ENCODE results near the gene NOP53. TPM values are rescaled to one million over a fixed set of nuclear protein-coding genes. Genes with fewer than 3 reads are reported as not detected.
A peak's percentile ranks its signal among the peaks of the same experiment; 100 is the strongest.
"Not testable (repeated sequence)": the region's sequence is repeated elsewhere in the genome, so short reads cannot be mapped to it uniquely, and the experiment has no call there.

NOP53 gene
- total and polyA plus RNA-seq, 8 donors = 110 to 784 (median 507) TPM

DNA sequence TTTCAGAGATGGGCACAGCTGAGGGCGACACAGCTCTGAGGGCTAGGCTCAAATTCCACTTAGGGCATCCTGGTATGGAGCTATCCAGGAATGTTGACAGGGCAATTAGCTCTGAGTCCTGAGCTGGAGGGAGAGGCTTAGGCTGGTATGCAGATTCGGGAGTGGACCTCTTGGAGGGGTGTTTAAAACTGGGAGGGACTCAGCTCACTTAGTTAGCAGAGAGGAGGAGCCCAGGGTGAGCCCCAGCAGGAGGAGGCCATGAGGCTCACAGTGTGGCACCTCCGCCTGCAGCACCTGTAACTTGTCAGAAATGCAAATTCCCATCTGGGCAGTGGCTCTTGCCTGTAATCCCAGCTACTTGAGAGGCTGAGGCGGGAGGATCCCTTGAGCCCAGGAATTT lies 10.2 kb upstream of the NOP53 start:
- peaks cover 12 to 57% (median 38%) of the 10 kb centered on the region in 4 donors for H3K36me3 ChIP-seq
- no peak overlapping the region for H3K27ac ChIP-seq
- peaks cover 0 to 3% (median 0%) of the 10 kb centered on the region in 3 donors for H3K27me3 ChIP-seq

GRCh38 chr19:47740866-47741519 lies 4.4 kb upstream of the NOP53 start:
- intact Hi-C loops (cut with DNase I; ENCODE audit: low total_unique reads) = no loop called here
- Histone ChIP-seq H3K9me3 (no peaks in the 10 kb centered on the region), H3K4me1 (peaks cover 23 to 36% (median 30%) of the 10 kb centered on the region in 4 donors), H3K4me3 (no peak overlapping the region), H3K36me3 (peaks cover 18 to 55% (median 43%) of the 10 kb centered on the region in 4 donors), H3K27me3 (no peaks in the 10 kb centered on the region), H3K27ac (peak overlapping the region in 3 of 5 donors; percentile 98)
- no peak for DNase-seq
- 83 to 89% (median 88%) methylated on average over 25 to 48 of the region's 48 CpGs for WGBS, 5 donors
- TF ChIP-seq POLR2AphosphoS5 (IDR thresholded peaks at IDR 0.05) (no peak), CTCF (IDR thresholded peaks at IDR 0.05) (no peak), POLR2A (IDR thresholded peaks at IDR 0.05) (no peak), EP300 (IDR thresholded peaks at IDR 0.05) (no peak)

More for the DNA sequence above, 10.2 kb upstream of the NOP53 start:
- intact Hi-C loops (cut with DNase I; ENCODE audit: low total_unique reads) = no loop called here
- Histone ChIP-seq H3K4me3 (no peak overlapping the region), H3K9me3 (no peaks in the 10 kb centered on the region), H3K4me1 (peaks cover under 1 to 6% (median 4%) of the 10 kb centered on the region in 4 donors)
- no peak for DNase-seq
- TF ChIP-seq POLR2A (IDR thresholded peaks at IDR 0.05) = no peak
- WGBS, 5 donors = 57 to 70% (median 65%) methylated on average over 3 to 4 of the region's 4 CpGs

DNA sequence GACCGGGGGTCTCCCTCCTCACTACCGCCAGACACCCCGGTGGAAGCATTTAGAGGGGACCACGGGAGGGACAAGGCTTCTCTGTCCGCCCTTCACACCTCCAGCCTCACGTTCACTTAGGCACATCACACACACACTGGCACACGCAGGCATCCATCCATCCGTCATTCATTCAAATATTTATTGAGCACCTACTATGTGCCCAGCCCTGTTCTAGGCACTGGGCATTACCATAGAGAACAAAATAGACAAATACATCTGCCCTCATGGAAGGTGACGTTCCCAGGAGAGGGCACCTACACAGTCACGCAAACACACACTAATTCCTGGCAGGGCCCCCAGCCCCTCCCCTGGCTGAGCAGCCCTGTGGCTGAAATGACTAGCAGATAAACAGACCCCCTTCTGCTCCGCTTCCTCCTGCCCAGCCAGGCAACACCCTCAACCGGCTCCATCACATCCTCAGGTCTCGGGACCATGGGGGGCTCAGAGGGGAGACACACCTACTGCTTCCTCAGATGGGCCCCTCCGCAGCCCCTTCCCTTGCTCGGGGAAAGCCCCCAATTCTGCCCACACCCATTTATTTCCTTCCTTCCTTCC lies 3.7 kb upstream of the NOP53 start:
- Histone ChIP-seq H3K27ac (peak overlapping the region; percentile 43 to 98 (median 98)), H3K36me3 (peaks cover 13 to 52% (median 37%) of the 10 kb centered on the region in 4 donors), H3K9me3 (no peaks in the 10 kb centered on the region), H3K27me3 (no peaks in the 10 kb centered on the region), H3K4me3 (no peak overlapping the region), H3K4me1 (peaks cover 29 to 42% (median 36%) of the 10 kb centered on the region in 4 donors)
- WGBS, 5 donors = 69 to 76% (median 71%) methylated on average over 14 to 15 of the region's 15 CpGs
- no peak for TF ChIP-seq CTCF (IDR thresholded peaks at IDR 0.05)
- no peak for TF ChIP-seq EP300 (IDR thresholded peaks at IDR 0.05)
- no peak for TF ChIP-seq POLR2A (IDR thresholded peaks at IDR 0.05)
- TF ChIP-seq POLR2AphosphoS5 (IDR thresholded peaks at IDR 0.05) = no peak
- DNase-seq = no peak
- intact Hi-C loops (cut with DNase I; ENCODE audit: low total_unique reads) = no loop called here

DNA sequence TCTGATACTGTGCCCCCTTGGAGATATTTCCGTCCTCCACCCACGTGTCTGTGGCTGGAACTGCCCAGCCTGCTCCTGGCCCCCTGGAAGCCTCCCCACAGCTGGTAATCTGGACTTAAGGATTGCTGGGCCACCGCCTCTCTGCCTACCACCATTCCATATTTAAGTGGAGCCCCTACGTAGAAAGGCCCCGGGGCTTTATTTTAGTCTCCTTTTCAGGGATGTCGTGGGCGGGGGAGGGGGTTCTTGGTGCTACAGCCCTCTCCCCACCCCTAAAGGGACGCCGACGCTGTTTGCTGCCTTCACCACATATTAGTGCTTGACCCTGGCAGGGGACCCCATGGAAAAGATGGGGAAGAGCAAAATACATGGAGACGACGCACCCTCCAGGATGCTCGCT lies 2.7 kb upstream of the NOP53 start:
- intact Hi-C loops (cut with DNase I; ENCODE audit: low total_unique reads) = no loop called here
- H3K4me3 ChIP-seq = peak overlapping the region; percentile 28 to 46 (median 40)
- no peaks in the 10 kb centered on the region for H3K9me3 ChIP-seq
- peaks cover 36 to 52% (median 45%) of the 10 kb centered on the region in 4 donors for H3K4me1 ChIP-seq
- peak overlapping the region; percentile 83 to 98 (median 98) for H3K27ac ChIP-seq
- TF ChIP-seq POLR2AphosphoS5 (IDR thresholded peaks at IDR 0.05) (no peak), POLR2A (IDR thresholded peaks at IDR 0.05) (no peak), EP300 (IDR thresholded peaks at IDR 0.05) (no peak), CTCF (IDR thresholded peaks at IDR 0.05) (no peak)
- H3K36me3 ChIP-seq = peaks cover 18 to 56% (median 44%) of the 10 kb centered on the region in 4 donors
- no peak for DNase-seq
- WGBS, 5 donors = 29 to 51% (median 40%) methylated on average over 11 to 13 of the region's 13 CpGs
- H3K27me3 ChIP-seq = no peaks in the 10 kb centered on the region

DNA sequence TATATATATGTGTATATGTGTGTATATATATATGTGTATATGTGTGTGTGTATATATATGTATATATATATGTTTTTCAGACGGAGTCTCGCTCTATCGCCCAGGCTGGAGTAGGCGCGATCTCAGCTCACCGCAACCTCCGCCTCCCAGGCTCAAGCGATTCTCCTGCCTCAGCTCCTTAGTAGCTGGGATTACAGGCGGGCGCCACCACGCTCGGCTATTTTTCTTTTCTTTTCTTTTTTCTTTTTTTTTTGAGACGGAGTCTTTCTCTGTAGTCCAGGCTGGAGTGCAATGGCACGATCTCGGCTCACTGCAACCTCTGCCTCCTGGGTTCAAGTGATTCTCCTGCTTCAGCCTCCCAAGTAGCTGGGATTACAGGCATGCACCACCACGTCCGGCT lies 783 bp downstream of the NOP53 start:
- intact Hi-C loops (cut with DNase I; ENCODE audit: low total_unique reads); H3K27me3 ChIP-seq; DNase-seq; H3K9me3 ChIP-seq: not testable (repeated sequence)
- Histone ChIP-seq H3K4me3 (peak overlapping the region; percentile 75 to 84 (median 79)), H3K4me1 (peaks cover 36 to 77% (median 62%) of the 10 kb centered on the region in 4 donors), H3K27ac (peak overlapping the region in 4 of 5 donors; percentile 94 to 98 (median 98)), H3K36me3 (peaks cover 38 to 55% (median 54%) of the 10 kb centered on the region in 4 donors)
- 60 to 70% (median 62%) methylated on average over 15 to 17 of the region's 17 CpGs for WGBS, 5 donors

All from stomach (tissue), 9 donors.